T-helper 17 cell (primary cell): ENCODE data around the gene SMAD6. TPM values are rescaled to one million over a fixed set of nuclear protein-coding genes. Genes with fewer than 3 reads are reported as not detected.
A peak's percentile ranks its signal among the peaks of the same experiment; 100 is the strongest.

Source experiments
- ATAC-seq: fragments of 150-1000 bp; cut with Tn5 transposase; 2 replicates; pipeline ENCODE4 v1.10.0; 2021; ENCODE audit warnings: mild to moderate bottlenecking, moderate library complexity
- DNase-seq, 3 donors: peaks; one replicate each; pipeline versions ENCODE4 v3.0.0 to v3.0.0-alpha.2; 2020 to 2021
- H3K9me3 ChIP-seq: one replicate; pipeline ENCODE4 v1.7.0; 2013; ENCODE audit warnings: low read length, mild to moderate bottlenecking; ENCODE audit not compliant: control insufficient read depth, poor library complexity, severe bottlenecking
- H3K27ac Mint-ChIP-seq: one replicate; pipeline ENCODE4 v1.8.0; 2022; ENCODE audit warnings: mild to moderate bottlenecking, moderate library complexity, mixed read lengths
- H3K27me3 Mint-ChIP-seq: one replicate; pipeline ENCODE4 v1.8.0; 2022; ENCODE audit warnings: mixed read lengths
- H3K36me3 Mint-ChIP-seq: one replicate; pipeline ENCODE4 v1.8.0; 2022; ENCODE audit warnings: low read depth, mixed read lengths
- H3K4me1 Mint-ChIP-seq: one replicate; pipeline ENCODE4 v1.8.0; 2022; ENCODE audit warnings: mild to moderate bottlenecking, mixed read lengths
- H3K4me3 Mint-ChIP-seq: one replicate; pipeline ENCODE4 v1.8.0; 2022; ENCODE audit warnings: mild to moderate bottlenecking, moderate library complexity, mixed read lengths
- total RNA-seq, 4 donors: library from RNA in 2 of 4; stranded (reverse) in 2 of 4; gene quantifications; one replicate each; pipeline ENCODE4 v1.2.3 and lab custom pipeline; 2022 to 2026

The SMAD6 gene
- total RNA-seq, 2 donors from 2014 or later: 0.10 TPM; not detected in 1

DNA sequence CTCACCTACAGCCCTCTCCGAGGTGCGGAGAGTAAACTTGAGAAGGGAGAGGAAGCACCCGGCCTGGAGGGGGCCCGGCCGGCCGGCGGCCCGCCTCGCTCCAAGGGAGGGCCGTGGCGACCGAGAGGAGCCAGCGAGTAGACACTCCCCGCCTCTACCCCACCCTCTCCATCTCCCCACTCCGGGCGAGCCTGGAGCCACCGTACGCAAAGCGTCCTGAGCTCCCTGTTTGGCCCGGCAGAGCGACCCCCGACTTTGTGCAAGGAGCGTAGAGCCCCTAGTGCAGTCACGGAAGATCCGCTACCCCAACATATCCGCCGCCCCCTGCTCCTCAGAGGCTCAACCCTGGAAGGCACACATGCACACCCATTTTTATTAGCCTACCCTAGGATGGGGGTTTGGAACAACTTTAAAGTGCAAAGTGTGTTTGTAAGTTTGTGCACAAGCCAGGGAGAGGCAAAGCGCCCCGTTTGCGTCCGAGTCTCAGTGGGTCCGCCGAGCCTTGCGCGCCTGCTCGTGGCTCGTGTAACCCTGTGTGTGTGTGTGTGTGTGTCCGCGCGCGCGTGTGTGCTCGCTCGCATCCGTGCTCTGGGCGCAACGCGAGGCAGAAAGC lies 508 bp upstream of the SMAD6 start:
- peak in 1 of 3 donors; percentile 9 for DNase-seq
- no peak overlapping the region for H3K27ac Mint-ChIP-seq
- H3K4me3 Mint-ChIP-seq: peak overlapping the region; percentile 96
- no peaks in the 10 kb centered on the region for H3K9me3 ChIP-seq
- peaks cover 13% of the 10 kb centered on the region for H3K4me1 Mint-ChIP-seq
- H3K36me3 Mint-ChIP-seq: peaks cover 2% of the 10 kb centered on the region
- peak; percentile 45 for ATAC-seq
- peaks cover 32% of the 10 kb centered on the region for H3K27me3 Mint-ChIP-seq

DNA sequence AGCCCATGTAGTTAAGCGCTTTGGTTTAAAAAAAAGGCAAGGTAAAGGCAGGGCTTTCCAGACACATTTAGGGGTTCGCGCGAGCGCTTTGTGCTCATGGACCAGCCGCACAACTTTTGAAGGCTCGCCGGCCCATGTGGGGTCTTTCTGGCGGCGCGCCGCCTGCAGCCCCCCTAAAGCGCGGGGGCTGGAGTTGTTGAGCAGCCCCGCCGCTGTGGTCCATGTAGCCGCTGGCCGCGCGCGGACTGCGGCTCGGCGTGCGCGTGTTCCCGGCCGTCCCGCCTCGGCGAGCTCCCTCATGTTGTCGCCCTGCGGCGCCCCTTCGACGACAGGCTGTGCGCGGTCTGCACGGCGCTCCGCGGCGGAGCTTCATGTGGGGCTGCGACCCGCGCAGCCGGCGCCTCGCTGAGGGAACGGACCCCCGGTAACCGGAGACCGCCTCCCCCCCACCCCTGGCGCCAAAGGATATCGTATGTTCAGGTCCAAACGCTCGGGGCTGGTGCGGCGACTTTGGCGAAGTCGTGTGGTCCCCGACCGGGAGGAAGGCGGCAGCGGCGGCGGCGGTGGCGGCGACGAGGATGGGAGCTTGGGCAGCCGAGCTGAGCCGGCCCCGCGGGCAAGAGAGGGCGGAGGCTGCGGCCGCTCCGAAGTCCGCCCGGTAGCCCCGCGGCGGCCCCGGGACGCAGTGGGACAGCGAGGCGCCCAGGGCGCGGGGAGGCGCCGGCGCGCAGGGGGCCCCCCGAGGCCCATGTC lies 927 bp downstream of the SMAD6 start:
- Mint-ChIP-seq H3K4me3 (peak overlapping the region; percentile 96), H3K4me1 (peaks cover 9% of the 10 kb centered on the region), H3K36me3 (no peaks in the 10 kb centered on the region), H3K27me3 (peaks cover 25% of the 10 kb centered on the region), H3K27ac (no peak overlapping the region)
- DNase-seq: peak in 1 of 3 donors; percentile 11
- ATAC-seq: no peak
- no peaks in the 10 kb centered on the region for H3K9me3 ChIP-seq

DNA sequence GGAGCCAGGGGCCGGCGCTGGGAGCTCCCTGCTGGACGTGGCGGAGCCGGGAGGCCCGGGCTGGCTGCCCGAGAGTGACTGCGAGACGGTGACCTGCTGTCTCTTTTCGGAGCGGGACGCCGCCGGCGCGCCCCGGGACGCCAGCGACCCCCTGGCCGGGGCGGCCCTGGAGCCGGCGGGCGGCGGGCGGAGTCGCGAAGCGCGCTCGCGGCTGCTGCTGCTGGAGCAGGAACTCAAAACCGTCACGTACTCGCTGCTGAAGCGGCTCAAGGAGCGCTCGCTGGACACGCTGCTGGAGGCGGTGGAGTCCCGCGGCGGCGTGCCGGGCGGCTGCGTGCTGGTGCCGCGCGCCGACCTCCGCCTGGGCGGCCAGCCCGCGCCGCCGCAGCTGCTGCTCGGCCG lies 1.5 kb downstream of the SMAD6 start:
- no peak for ATAC-seq
- Mint-ChIP-seq H3K27ac (no peak overlapping the region), H3K27me3 (peaks cover 25% of the 10 kb centered on the region), H3K36me3 (no peaks in the 10 kb centered on the region), H3K4me1 (peaks cover 9% of the 10 kb centered on the region), H3K4me3 (peak overlapping the region; percentile 70)
- no peaks in the 10 kb centered on the region for H3K9me3 ChIP-seq
- no peak for DNase-seq

DNA sequence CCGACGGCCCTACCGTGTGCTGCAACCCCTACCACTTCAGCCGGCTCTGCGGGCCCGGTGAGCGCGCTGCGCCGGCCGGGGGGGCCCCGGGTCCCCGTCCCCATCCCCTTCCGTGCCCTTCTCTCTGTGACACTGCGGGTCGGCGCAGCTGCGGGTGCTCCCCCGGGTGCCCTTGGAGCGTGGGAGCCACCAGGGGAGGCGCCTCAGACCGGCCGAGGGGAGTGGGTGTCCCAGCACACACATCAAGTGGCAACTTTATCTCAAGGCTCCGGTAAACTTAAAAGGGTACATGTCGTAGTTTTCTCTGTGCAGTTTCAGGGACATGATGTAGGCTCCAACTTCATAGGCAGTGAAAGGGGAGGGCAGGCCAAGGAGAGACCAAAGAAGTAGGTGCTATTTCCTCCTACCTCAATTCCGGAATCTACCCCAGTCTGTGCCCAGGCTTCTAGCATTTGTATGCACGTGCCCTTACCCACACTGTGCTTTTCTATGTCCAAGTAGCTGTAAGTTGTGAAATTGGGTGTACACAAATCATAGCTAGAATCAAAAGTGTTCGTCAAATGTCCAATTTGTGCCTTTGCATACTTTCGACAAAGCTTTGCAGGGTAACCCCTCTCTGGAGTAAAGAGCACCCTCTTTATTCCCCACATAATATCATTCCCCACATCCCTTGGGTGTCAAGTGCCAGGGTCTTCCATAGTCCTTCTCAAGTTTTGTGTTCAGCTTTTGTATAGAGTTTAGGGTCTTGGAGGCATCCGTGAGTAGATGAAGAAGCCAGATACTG lies 2.2 kb downstream of the SMAD6 start:
- no peak for DNase-seq
- Mint-ChIP-seq H3K27ac (no peak overlapping the region), H3K27me3 (peaks cover 25% of the 10 kb centered on the region), H3K36me3 (no peaks in the 10 kb centered on the region), H3K4me1 (peaks cover 9% of the 10 kb centered on the region), H3K4me3 (peak overlapping the region; percentile 70)
- H3K9me3 ChIP-seq: no peaks in the 10 kb centered on the region
- no peak for ATAC-seq

DNA sequence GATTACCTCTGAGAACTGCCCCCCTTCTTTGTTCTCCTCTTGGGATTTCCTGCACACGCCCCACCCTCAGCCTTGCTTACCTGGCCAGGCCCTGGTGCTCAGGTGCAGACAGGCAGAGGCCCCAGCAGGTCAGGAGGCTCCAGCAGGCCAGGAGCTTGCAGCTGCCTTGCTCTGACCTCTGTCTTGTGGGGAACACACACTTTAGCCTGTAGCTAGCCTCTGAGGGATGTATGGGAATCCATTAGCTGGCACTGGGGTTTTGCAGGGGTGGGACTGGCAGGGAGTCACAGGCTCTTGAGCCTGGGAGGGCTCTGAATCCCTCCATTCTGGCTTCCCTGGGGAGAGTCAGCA lies 2.7 kb downstream of the SMAD6 start:
- DNase-seq (no peak), ATAC-seq (no peak)
- Mint-ChIP-seq H3K27ac (no peak overlapping the region), H3K4me3 (peak overlapping the region; percentile 70), H3K27me3 (peaks cover 25% of the 10 kb centered on the region), H3K36me3 (no peaks in the 10 kb centered on the region), H3K4me1 (peaks cover 9% of the 10 kb centered on the region)
- H3K9me3 ChIP-seq: no peaks in the 10 kb centered on the region

DNA sequence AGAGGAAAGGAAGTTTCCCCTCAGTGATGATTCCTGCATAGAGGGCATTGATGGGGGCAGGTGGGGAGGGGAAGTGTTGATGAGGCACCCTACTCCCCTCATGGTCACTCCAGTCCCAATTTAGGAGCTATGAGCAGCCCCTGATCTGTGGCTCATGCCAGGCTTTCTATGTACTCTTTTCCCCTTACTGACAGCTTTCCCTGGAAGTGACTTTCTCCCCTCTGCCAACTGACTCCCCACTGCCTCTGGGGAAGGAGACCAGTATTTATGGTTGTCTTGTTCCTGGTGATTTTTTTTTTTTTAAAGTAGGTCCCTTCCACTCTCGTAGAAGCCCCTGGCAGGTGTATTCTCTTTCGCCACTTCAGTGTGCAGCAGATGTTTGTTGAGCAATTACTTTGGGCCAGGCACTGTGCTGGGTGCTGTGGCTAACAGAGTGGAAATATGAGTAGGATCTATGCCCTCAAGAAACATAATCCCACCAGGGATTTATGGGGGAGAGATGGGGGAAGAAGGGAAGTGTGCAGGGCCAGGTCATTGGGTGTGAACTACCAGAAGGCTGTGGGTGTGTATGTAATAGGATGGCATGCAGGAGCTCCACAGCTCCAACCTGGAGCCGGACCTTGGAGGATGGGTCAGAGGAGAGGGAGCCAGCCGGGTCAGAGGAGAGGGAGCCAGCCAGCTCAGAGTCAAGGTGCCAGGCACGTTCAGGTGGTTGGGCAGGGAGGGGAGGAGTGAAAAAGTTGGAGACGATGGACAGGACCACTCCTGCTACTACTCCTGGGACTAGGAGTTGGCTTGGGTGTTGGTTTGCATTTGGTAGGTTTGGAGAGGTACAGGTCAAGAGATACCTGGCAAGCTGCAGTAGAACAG lies 3.5 kb downstream of the SMAD6 start:
- H3K4me1 Mint-ChIP-seq: peaks cover 9% of the 10 kb centered on the region
- DNase-seq (no peak), ATAC-seq (no peak)
- H3K36me3 Mint-ChIP-seq: no peaks in the 10 kb centered on the region
- H3K9me3 ChIP-seq: no peaks in the 10 kb centered on the region
- no peak overlapping the region for H3K27ac Mint-ChIP-seq
- no peak overlapping the region for H3K4me3 Mint-ChIP-seq
- peaks cover 25% of the 10 kb centered on the region for H3K27me3 Mint-ChIP-seq

DNA sequence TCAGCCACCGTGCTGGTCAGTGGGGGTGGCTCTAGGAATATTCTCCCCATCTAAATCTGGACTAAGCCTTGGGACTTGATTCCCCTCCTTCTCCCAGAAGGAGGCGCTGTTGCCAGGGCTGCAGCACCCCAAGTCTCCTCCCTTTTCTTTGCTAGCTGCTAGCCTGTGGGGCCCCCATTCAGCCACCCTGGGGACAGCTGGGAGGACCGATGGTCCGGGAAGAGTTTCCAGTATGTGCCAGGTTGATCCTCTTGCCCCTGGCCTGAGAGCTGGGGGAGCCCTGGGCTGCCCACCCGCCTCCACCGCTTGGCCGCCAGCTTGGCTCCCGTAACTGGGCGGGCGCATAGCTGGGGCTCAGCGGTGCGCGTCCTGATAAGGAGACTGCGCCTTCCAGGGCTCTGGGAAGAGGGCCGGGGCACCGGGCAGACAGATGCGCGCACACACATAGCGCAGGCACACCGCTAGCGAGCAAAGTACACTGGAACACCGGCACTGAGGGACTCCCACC lies 4.2 kb downstream of the SMAD6 start:
- H3K9me3 ChIP-seq: no peaks in the 10 kb centered on the region
- peaks cover 9% of the 10 kb centered on the region for H3K4me1 Mint-ChIP-seq
- DNase-seq (no peak), ATAC-seq (no peak)
- H3K4me3 Mint-ChIP-seq: no peak overlapping the region
- peaks cover 25% of the 10 kb centered on the region for H3K27me3 Mint-ChIP-seq
- H3K27ac Mint-ChIP-seq: no peak overlapping the region
- H3K36me3 Mint-ChIP-seq: no peaks in the 10 kb centered on the region

DNA sequence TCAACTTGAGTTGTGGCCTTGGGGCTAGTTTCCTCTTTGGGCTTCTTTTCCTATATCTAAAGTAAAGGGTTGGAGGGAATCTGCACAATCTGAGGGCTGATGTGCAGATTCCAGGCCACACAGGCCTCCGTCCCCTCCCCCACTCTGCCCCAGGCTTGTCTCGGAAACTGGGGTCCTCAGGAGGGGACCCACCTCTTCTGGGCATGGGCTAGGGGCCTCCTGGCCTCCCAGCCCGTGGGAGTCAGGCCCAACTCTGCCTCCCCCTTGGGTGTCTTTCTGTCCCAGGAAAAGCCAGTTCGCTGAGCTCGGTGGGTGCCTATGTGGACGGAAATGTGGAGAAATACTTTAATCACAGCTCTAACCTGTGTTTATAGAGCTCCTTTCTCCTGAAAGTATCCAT lies 4.8 kb downstream of the SMAD6 start:
- H3K9me3 ChIP-seq: no peaks in the 10 kb centered on the region

DNA sequence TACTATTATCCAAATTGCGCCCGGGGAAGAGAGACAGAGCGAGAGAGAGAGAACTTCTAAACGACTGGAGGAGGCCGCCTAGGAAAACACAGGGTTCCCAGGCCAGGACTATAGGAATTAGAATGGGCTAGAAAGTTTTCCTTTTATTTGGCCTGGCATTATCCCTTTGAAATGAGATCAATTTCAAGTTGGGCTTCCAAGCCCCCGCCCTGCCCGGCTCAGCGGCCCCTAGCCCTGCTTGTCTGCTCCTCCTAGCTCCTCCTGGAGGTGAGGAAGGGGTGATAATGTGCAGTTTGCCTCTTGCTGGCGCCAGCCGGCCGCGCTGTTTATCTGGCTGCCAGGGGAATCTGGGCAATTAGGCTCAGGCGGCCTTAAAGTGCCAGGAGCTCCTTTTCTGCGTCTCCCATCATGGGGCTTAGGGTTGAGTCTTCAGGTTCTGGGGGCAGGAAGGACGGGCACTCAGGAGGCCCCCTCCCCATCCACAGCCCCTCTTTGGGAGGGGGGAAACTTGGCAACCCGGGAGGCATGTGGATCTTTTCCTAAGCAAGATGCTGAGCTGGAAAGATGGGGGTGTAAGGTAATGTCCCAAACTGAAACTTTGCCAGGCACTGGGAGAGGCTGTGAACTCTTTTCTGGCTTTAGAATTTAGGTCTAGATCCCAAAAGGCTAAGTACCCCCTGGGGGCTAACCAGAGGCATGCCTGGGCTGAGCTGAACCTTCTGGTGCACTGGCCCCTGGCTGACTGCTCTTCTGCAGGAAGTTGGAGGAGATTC lies 5.5 kb downstream of the SMAD6 start:
- no peaks in the 10 kb centered on the region for H3K9me3 ChIP-seq
- no peak overlapping the region for H3K4me3 Mint-ChIP-seq

More for the DNA sequence above, 4.8 kb downstream of the SMAD6 start:
- ATAC-seq (no peak), DNase-seq (no peak)
- Mint-ChIP-seq H3K27me3 (peaks cover 24% of the 10 kb centered on the region), H3K36me3 (no peaks in the 10 kb centered on the region), H3K27ac (no peak overlapping the region), H3K4me1 (peaks cover 6% of the 10 kb centered on the region), H3K4me3 (no peak overlapping the region)

DNA sequence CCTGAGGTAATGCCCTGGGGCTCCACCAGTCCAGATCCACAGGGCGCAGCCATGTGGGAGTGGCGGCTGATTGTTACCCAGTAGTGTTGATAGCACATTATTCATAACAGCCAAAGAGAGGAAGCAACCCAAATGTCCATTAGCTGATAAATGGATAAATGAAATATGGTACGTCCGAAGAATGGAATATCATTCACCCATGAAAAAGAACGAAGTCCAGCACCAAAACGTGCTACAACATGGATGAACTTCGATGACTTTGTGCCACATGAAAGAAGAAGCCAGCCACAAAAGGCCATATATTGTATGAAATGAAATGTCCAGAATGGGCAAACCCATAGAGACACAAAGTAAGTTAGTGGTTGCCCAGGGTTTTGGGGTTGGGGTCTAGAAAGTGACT lies 6.4 kb downstream of the SMAD6 start:
- H3K4me3 Mint-ChIP-seq: no peak overlapping the region
- H3K4me1 Mint-ChIP-seq: peaks cover 4% of the 10 kb centered on the region
- peaks cover 18% of the 10 kb centered on the region for H3K27me3 Mint-ChIP-seq

More for the DNA sequence above, 5.5 kb downstream of the SMAD6 start:
- Mint-ChIP-seq H3K36me3 (no peaks in the 10 kb centered on the region), H3K4me1 (peaks cover 4% of the 10 kb centered on the region), H3K27ac (no peak overlapping the region), H3K27me3 (peaks cover 18% of the 10 kb centered on the region)
- ATAC-seq (no peak), DNase-seq (no peak)

DNA sequence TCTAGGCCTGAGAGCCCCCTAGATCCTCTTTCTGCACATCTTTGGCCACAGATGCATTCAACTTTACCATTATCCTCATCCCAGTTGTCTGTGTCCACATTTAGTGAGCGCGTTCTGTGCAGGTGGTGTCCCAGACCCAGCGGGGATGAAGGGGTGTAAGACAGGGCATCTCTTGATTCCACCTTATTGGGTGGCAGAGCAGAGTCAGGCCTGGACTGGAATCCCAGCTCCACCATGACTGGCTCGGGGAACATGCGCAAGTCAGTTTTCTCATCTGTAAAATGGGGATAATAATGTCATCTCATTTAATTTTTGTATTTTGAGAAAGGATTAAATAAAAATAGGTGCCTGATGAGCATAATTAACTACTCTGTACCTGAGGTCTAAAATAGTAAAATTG lies 7.8 kb downstream of the SMAD6 start:
- no peak for ATAC-seq
- no peaks in the 10 kb centered on the region for H3K9me3 ChIP-seq
- H3K27me3 Mint-ChIP-seq: peaks cover 10% of the 10 kb centered on the region
- H3K4me1 Mint-ChIP-seq: no peaks in the 10 kb centered on the region
- no peak overlapping the region for H3K27ac Mint-ChIP-seq
- no peaks in the 10 kb centered on the region for H3K36me3 Mint-ChIP-seq
- no peak overlapping the region for H3K4me3 Mint-ChIP-seq
- DNase-seq: no peak

More for the DNA sequence above, 6.4 kb downstream of the SMAD6 start:
- H3K9me3 ChIP-seq: no peaks in the 10 kb centered on the region
- Mint-ChIP-seq H3K27ac (no peak overlapping the region), H3K36me3 (no peaks in the 10 kb centered on the region)
- DNase-seq (no peak), ATAC-seq (no peak)

DNA sequence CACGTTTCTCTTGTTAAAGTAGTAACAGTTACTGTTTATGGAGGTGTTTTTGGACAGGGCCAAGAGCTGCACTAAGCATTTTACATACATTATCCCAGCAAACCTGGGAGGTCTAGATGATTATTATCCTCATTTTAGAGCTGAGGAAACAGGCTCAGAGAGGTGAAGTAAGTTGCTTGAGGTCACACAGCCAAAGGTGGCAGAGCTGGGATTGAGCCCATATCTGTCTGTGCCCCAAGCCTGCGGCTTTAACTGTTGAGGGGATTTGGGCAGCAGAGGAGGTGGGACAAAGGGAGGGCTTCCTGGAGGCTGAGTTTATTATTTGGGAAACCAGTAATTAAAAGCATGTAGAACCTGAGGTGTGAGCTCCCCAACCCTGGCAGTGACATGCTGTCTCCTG lies 9.2 kb downstream of the SMAD6 start:
- H3K27ac Mint-ChIP-seq: no peak overlapping the region
- peaks cover 2% of the 10 kb centered on the region for H3K4me1 Mint-ChIP-seq
- DNase-seq (no peak), ATAC-seq (no peak)
- H3K36me3 Mint-ChIP-seq: no peaks in the 10 kb centered on the region
- peaks cover 9% of the 10 kb centered on the region for H3K27me3 Mint-ChIP-seq
- H3K9me3 ChIP-seq: no peaks in the 10 kb centered on the region
- no peak overlapping the region for H3K4me3 Mint-ChIP-seq
